CD8-positive, alpha-beta memory T cell (primary cell): ENCODE results near the gene CHRNB2. TPM values are rescaled to one million over a fixed set of nuclear protein-coding genes. Genes with fewer than 3 reads are reported as not detected.

Source experiments
- CTCF ChIA-PET: fragments of 350-600 bp; sonication (Branson Sonifier 250); formaldehyde crosslinking; loops from one replicate; lab custom pipeline; 2021; ENCODE audit warnings: antibody characterized with exemption; lab: Charles Lee
- POLR2A ChIA-PET: fragments of 350-600 bp; sonication (Branson Sonifier 250); formaldehyde crosslinking; loops from one replicate; lab custom pipeline; 2021; ENCODE audit warnings: antibody characterized with exemption; lab: Charles Lee
- DNase-seq, 5 donors: peaks; one replicate each; pipeline versions ENCODE4 v3.0.0 to v3.0.0-alpha.2; 2020 to 2022; ENCODE audit warnings: mixed read lengths in 1 of 5
- H3K27ac ChIP-seq: one replicate; pipeline ENCODE4 v1.7.0; 2013; ENCODE audit warnings: low read depth, mild to moderate bottlenecking, low read length, moderate library complexity
- H3K27me3 ChIP-seq: 2 replicates; pipeline ENCODE4 v1.7.0; 2013; ENCODE audit warnings: low read length, mild to moderate bottlenecking; ENCODE audit not compliant: insufficient read depth, poor library complexity, severe bottlenecking
- H3K36me3 ChIP-seq: 2 replicates; pipeline ENCODE4 v1.7.0; 2013; ENCODE audit warnings: mild to moderate bottlenecking, low read length, moderate library complexity; ENCODE audit not compliant: insufficient read depth
- H3K4me1 ChIP-seq: 2 replicates; pipeline ENCODE4 v1.7.0; 2013; ENCODE audit warnings: mild to moderate bottlenecking, low read length, moderate library complexity; ENCODE audit not compliant: insufficient read depth
- H3K4me3 ChIP-seq: 2 replicates; pipeline ENCODE4 v1.7.0; 2013; ENCODE audit warnings: mild to moderate bottlenecking, low read length
- H3K9me3 ChIP-seq: 2 replicates; pipeline ENCODE4 v1.7.0; 2013; ENCODE audit warnings: mild to moderate bottlenecking, low read length
- H3K27ac Mint-ChIP-seq, 8 donors: one replicate each; pipeline ENCODE4 v1.8.0; 2020 to 2021; ENCODE audit warnings: mixed read lengths in 8 of 8, mild to moderate bottlenecking in 6 of 8, inconsistent platforms in 3 of 8, moderate library complexity in 3 of 8
- H3K27me3 Mint-ChIP-seq, 2 donors: one replicate each; pipeline ENCODE4 v1.8.0; 2020 to 2021; ENCODE audit warnings: mixed read lengths in 2 of 2, mild to moderate bottlenecking in 1 of 2, moderate library complexity in 1 of 2
- H3K36me3 Mint-ChIP-seq, 3 donors: one replicate each; pipeline ENCODE4 v1.8.0; 2020 to 2021; ENCODE audit warnings: mixed read lengths in 3 of 3, inconsistent platforms in 1 of 3, mild to moderate bottlenecking in 1 of 3
- H3K4me1 Mint-ChIP-seq, 3 donors: one replicate each; pipeline ENCODE4 v1.8.0; 2020 to 2021; ENCODE audit warnings: mixed read lengths in 3 of 3, inconsistent platforms in 1 of 3, mild to moderate bottlenecking in 1 of 3
- H3K4me3 Mint-ChIP-seq, 7 donors: one replicate each; pipeline ENCODE4 v1.8.0; 2020 to 2021; ENCODE audit warnings: mixed read lengths in 7 of 7, mild to moderate bottlenecking in 6 of 7, moderate library complexity in 4 of 7, inconsistent platforms in 2 of 7
- H3K9me3 Mint-ChIP-seq, 5 donors: one replicate each; pipeline ENCODE4 v1.8.0; 2020 to 2022; ENCODE audit warnings: mixed read lengths in 5 of 5, mild to moderate bottlenecking in 3 of 5, moderate library complexity in 2 of 5, inconsistent platforms in 1 of 5
- polyA plus RNA-seq: library from polyadenylated mRNA; unstranded; fragments of 300-500 nt; fragmentation: Illumina TruSeq; gene quantifications from one replicate; pipeline ENCODE4 v1.2.3, GENCODE V29; 2021
- total RNA-seq, 2 experiments: library from RNA; stranded (reverse); gene quantifications; one replicate each; pipeline ENCODE4 v1.2.3, GENCODE V29; 2021

Gene CHRNB2
- total and polyA plus RNA-seq, 3 experiments from 2014 or later = 0.16 TPM; not detected in 2

GRCh38 chr1:154549202-154549770 lies 18.3 kb upstream of the CHRNB2 start:
- no peak for DNase-seq
- no peak overlapping the region for H3K4me3 Mint-ChIP-seq
- Histone ChIP-seq H3K27me3 (no peaks in the 10 kb centered on the region), H3K4me1 (no peaks in the 10 kb centered on the region), H3K27ac (no peak overlapping the region), H3K4me3 (no peak overlapping the region), H3K36me3 (peaks cover 44% of the 10 kb centered on the region), H3K9me3 (no peaks in the 10 kb centered on the region)
- H3K4me1 Mint-ChIP-seq = peaks cover 10 to 36% (median 25%) of the 10 kb centered on the region in 3 donors
- ChIA-PET POLR2A (no interaction called here), CTCF (interaction anchor here (2.5 kb wide), 1 partner anchor 70 kb away, joined by 6 read pairs; no protein-coding TSS in a partner anchor)
- H3K27ac Mint-ChIP-seq = peak overlapping the region in 3 of 8 donors; percentile 42 to 73 (median 73)
- no peaks in the 10 kb centered on the region for H3K9me3 Mint-ChIP-seq
- H3K27me3 Mint-ChIP-seq = no peaks in the 10 kb centered on the region
- H3K36me3 Mint-ChIP-seq = peaks cover 9 to 59% (median 25%) of the 10 kb centered on the region in 3 donors

GRCh38 chr1:154550070-154550469 lies 17.5 kb upstream of the CHRNB2 start:
- no peaks in the 10 kb centered on the region for H3K9me3 ChIP-seq
- no peaks in the 10 kb centered on the region for H3K4me1 ChIP-seq
- ChIA-PET CTCF (interaction anchor here (2.5 kb wide), 1 partner anchor 71 kb away, joined by 6 read pairs; no protein-coding TSS in a partner anchor), POLR2A (no interaction called here)
- Mint-ChIP-seq H3K9me3 (no peaks in the 10 kb centered on the region), H3K4me1 (peaks cover 14 to 38% (median 32%) of the 10 kb centered on the region in 3 donors), H3K4me3 (peak overlapping the region in 1 of 7 donors; percentile 44), H3K36me3 (peaks cover 9 to 67% (median 31%) of the 10 kb centered on the region in 3 donors), H3K27ac (peak overlapping the region in 2 of 8 donors; percentile 35 to 59), H3K27me3 (no peaks in the 10 kb centered on the region)
- peaks cover 51% of the 10 kb centered on the region for H3K36me3 ChIP-seq
- no peak overlapping the region for H3K27ac ChIP-seq
- H3K4me3 ChIP-seq = no peak overlapping the region
- H3K27me3 ChIP-seq = no peaks in the 10 kb centered on the region
- DNase-seq = no peak

- no peak for DNase-seq
- H3K36me3 ChIP-seq = peaks cover 57% of the 10 kb centered on the region
- Mint-ChIP-seq H3K9me3 (no peaks in the 10 kb centered on the region), H3K4me3 (peak overlapping the region in 1 of 7 donors; percentile 44), H3K4me1 (peaks cover 16 to 44% (median 37%) of the 10 kb centered on the region in 3 donors), H3K27ac (peak overlapping the region in 2 of 8 donors; percentile 64 to 81), H3K36me3 (peaks cover 9 to 73% (median 32%) of the 10 kb centered on the region in 3 donors), H3K27me3 (no peaks in the 10 kb centered on the region)
- no peak overlapping the region for H3K27ac ChIP-seq
- H3K9me3 ChIP-seq = no peaks in the 10 kb centered on the region
- CTCF ChIA-PET = interaction anchor here (1.5 to 2.5 kb wide), 2 partner anchors 9 to 71 kb away, joined by 4 to 6 read pairs; no protein-coding TSS in a partner anchor
- no peak overlapping the region for H3K4me3 ChIP-seq
- POLR2A ChIA-PET = no interaction called here
- H3K27me3 ChIP-seq = no peaks in the 10 kb centered on the region
- peaks cover under 1% of the 10 kb centered on the region for H3K4me1 ChIP-seq
Observed at GRCh38 chr1:154550657-154551056, 16.9 kb upstream of the CHRNB2 start.

- peaks cover 59% of the 10 kb centered on the region for H3K36me3 ChIP-seq
- Mint-ChIP-seq H3K36me3 (peaks cover 9 to 81% (median 33%) of the 10 kb centered on the region in 3 donors), H3K4me1 (peaks cover 23 to 52% (median 46%) of the 10 kb centered on the region in 3 donors), H3K4me3 (no peak overlapping the region), H3K27me3 (no peaks in the 10 kb centered on the region), H3K27ac (no peak overlapping the region), H3K9me3 (no peaks in the 10 kb centered on the region)
- ChIA-PET CTCF (interaction anchor here (1.5 kb wide), 1 partner anchor 8 kb away, joined by 4 read pairs; no protein-coding TSS in a partner anchor), POLR2A (no interaction called here)
- H3K9me3 ChIP-seq = no peaks in the 10 kb centered on the region
- no peak overlapping the region for H3K27ac ChIP-seq
- no peak for DNase-seq
- H3K27me3 ChIP-seq = no peaks in the 10 kb centered on the region
- H3K4me1 ChIP-seq = peaks cover 9% of the 10 kb centered on the region
- H3K4me3 ChIP-seq = no peak overlapping the region
Observed at GRCh38 chr1:154551474-154551873, 16.1 kb upstream of the CHRNB2 start.

GRCh38 chr1:154552036-154552435 lies 15.5 kb upstream of the CHRNB2 start:
- POLR2A ChIA-PET = no interaction called here
- peaks cover 28 to 57% (median 51%) of the 10 kb centered on the region in 3 donors for H3K4me1 Mint-ChIP-seq
- peaks cover 15% of the 10 kb centered on the region for H3K4me1 ChIP-seq
- H3K27ac Mint-ChIP-seq = peak overlapping the region in 2 of 8 donors; percentile 16 to 54
- H3K4me3 ChIP-seq = no peak overlapping the region
- peaks cover 9 to 82% (median 33%) of the 10 kb centered on the region in 3 donors for H3K36me3 Mint-ChIP-seq
- H3K36me3 ChIP-seq = peaks cover 59% of the 10 kb centered on the region
- no peaks in the 10 kb centered on the region for H3K9me3 Mint-ChIP-seq
- no peak for DNase-seq
- no peak overlapping the region for H3K27ac ChIP-seq
- CTCF ChIA-PET = no interaction called here
- no peak overlapping the region for H3K4me3 Mint-ChIP-seq
- no peaks in the 10 kb centered on the region for H3K27me3 ChIP-seq
- H3K27me3 Mint-ChIP-seq = no peaks in the 10 kb centered on the region
- H3K9me3 ChIP-seq = no peaks in the 10 kb centered on the region

GRCh38 chr1:154553056-154554030 lies 14.2 kb upstream of the CHRNB2 start:
- no peaks in the 10 kb centered on the region for H3K27me3 Mint-ChIP-seq
- no peak overlapping the region for H3K27ac ChIP-seq
- no peak for DNase-seq
- H3K4me3 ChIP-seq = no peak overlapping the region
- peak overlapping the region in 2 of 8 donors; percentile 3 to 55 for H3K27ac Mint-ChIP-seq
- H3K36me3 Mint-ChIP-seq = peaks cover 9 to 87% (median 33%) of the 10 kb centered on the region in 3 donors
- H3K9me3 ChIP-seq = no peaks in the 10 kb centered on the region
- no peaks in the 10 kb centered on the region for H3K27me3 ChIP-seq
- POLR2A ChIA-PET = interaction anchor here (0.5 kb wide), 1 partner anchor 443 kb away, joined by 3 read pairs; no protein-coding TSS in a partner anchor
- CTCF ChIA-PET = interaction anchor here (0.7 kb wide), 1 partner anchor 10 kb away, joined by 3 read pairs; no protein-coding TSS in a partner anchor
- peaks cover 38 to 62% (median 55%) of the 10 kb centered on the region in 3 donors for H3K4me1 Mint-ChIP-seq
- H3K9me3 Mint-ChIP-seq = no peaks in the 10 kb centered on the region
- peaks cover 59% of the 10 kb centered on the region for H3K36me3 ChIP-seq
- peaks cover 24% of the 10 kb centered on the region for H3K4me1 ChIP-seq
- H3K4me3 Mint-ChIP-seq = no peak overlapping the region

- Histone ChIP-seq H3K27ac (no peak overlapping the region), H3K9me3 (no peaks in the 10 kb centered on the region), H3K27me3 (no peaks in the 10 kb centered on the region), H3K4me3 (no peak overlapping the region), H3K36me3 (peaks cover 44% of the 10 kb centered on the region), H3K4me1 (peaks cover 24% of the 10 kb centered on the region)
- Mint-ChIP-seq H3K4me3 (peak overlapping the region; percentile 32 to 95 (median 90)), H3K4me1 (peaks cover 36 to 53% (median 49%) of the 10 kb centered on the region in 3 donors), H3K27ac (peak overlapping the region in 7 of 8 donors; percentile 4 to 95 (median 86)), H3K9me3 (no peaks in the 10 kb centered on the region), H3K27me3 (no peaks in the 10 kb centered on the region), H3K36me3 (peaks cover 4 to 63% (median 24%) of the 10 kb centered on the region in 3 donors)
- no peak for DNase-seq
- POLR2A ChIA-PET = no interaction called here
- CTCF ChIA-PET = interaction anchor here (1.0 kb wide), 1 partner anchor 10 kb away, joined by 3 read pairs; no protein-coding TSS in a partner anchor
Observed at GRCh38 chr1:154556422-154556821, 11.2 kb upstream of the CHRNB2 start.
